IMR-90 (cell line): ENCODE results near the gene LAMC3. TPM values are rescaled to one million over a fixed set of nuclear protein-coding genes. Genes with fewer than 3 reads are reported as not detected.

Experiments used
- ATAC-seq: fragments of 200-7000 bp; cut with Tn5 transposase; 2 replicates; pipeline ENCODE4 v1.9.1; 2020; ENCODE audit warnings: low read depth, mild to moderate bottlenecking, moderate library complexity
- BruUV-seq: library from RNA; stranded (reverse); fragments of 400-500 nt; replicated peaks from 2 replicates; lab custom pipeline; 2021; lab: Mats Ljungman, UMichigan
- CTCF ChIA-PET: fragments of 300-600 bp; formaldehyde crosslinking; extraction: SDS; loops from one replicate; lab custom pipeline; 2021; ENCODE audit warnings: antibody characterized with exemption; lab: Yijun Ruan, JAX
- POLR2A ChIA-PET: fragments of 300-600 bp; sonication (Branson Sonifier 250); formaldehyde crosslinking; loops from one replicate; lab custom pipeline; 2022; ENCODE audit warnings: antibody characterized with exemption; ENCODE audit not compliant: unreplicated experiment; lab: Charles Lee
- DNase-seq: peaks from one replicate; pipeline ENCODE4 v3.0.0; 2013
- H2AFZ ChIP-seq: replicated peaks from 2 replicates; pipeline ENCODE3; 2013; ENCODE audit warnings: low read length, mild to moderate bottlenecking; ENCODE audit not compliant: poor library complexity
- H2AK5ac ChIP-seq: 2 replicates; pipeline ENCODE4 v1.6.1; 2013; ENCODE audit warnings: low read depth, low read length, inconsistent platforms
- H2AK9ac ChIP-seq: replicated peaks from 2 replicates; pipeline ENCODE3; 2013; ENCODE audit warnings: mild to moderate bottlenecking, low read depth, low read length, moderate library complexity; ENCODE audit not compliant: poor library complexity
- H2BK120ac ChIP-seq: 2 replicates; pipeline ENCODE4 v1.6.1; 2013; ENCODE audit warnings: low read depth, low read length, inconsistent platforms
- H2BK15ac ChIP-seq: 3 replicates; pipeline ENCODE4 v1.6.1; 2013; ENCODE audit warnings: low read depth, low read length, inconsistent platforms
- H2BK20ac ChIP-seq: 2 replicates; pipeline ENCODE4 v1.6.1; 2013; ENCODE audit warnings: low read depth, mild to moderate bottlenecking, inconsistent platforms, low read length, moderate library complexity
- H2BK5ac ChIP-seq: 2 replicates; pipeline ENCODE4 v1.6.1; 2013; ENCODE audit warnings: mild to moderate bottlenecking, low read depth, low read length, inconsistent platforms; ENCODE audit not compliant: poor library complexity, severe bottlenecking
- H3K14ac ChIP-seq: replicated peaks from 2 replicates; pipeline ENCODE4 v1.6.1; 2013; ENCODE audit warnings: low read depth, low read length, inconsistent platforms
- H3K18ac ChIP-seq: 2 replicates; pipeline ENCODE4 v1.6.1; 2013; ENCODE audit warnings: low read depth, low read length, control low read depth
- H3K23ac ChIP-seq: 2 replicates; pipeline ENCODE4 v1.6.1; 2013; ENCODE audit warnings: low read depth, low read length, inconsistent platforms
- H3K27ac ChIP-seq: 2 replicates; pipeline ENCODE4 v1.5.1; 2013; ENCODE audit warnings: mild to moderate bottlenecking, control low read depth, low read length; ENCODE audit not compliant: insufficient read depth
- H3K27me3 ChIP-seq: 2 replicates; pipeline ENCODE4 v1.6.1; 2013; ENCODE audit warnings: low read length; ENCODE audit not compliant: control insufficient read depth, insufficient read depth
- H3K36me3 ChIP-seq: 2 replicates; pipeline ENCODE4 v1.6.1; 2013; ENCODE audit warnings: low read length, mixed read lengths; ENCODE audit not compliant: control insufficient read depth, insufficient read depth
- H3K4ac ChIP-seq: 2 replicates; pipeline ENCODE4 v1.6.1; 2013; ENCODE audit warnings: low read depth, low read length, inconsistent platforms
- H3K4me1 ChIP-seq: 2 replicates; pipeline ENCODE4 v1.6.1; 2013; ENCODE audit warnings: low read length, mixed read lengths; ENCODE audit not compliant: control insufficient read depth, insufficient read depth
- H3K4me2 ChIP-seq: 2 replicates; pipeline ENCODE4 v1.6.1; 2013; ENCODE audit warnings: low read depth, mild to moderate bottlenecking, control low read depth, low read length, moderate library complexity
- H3K4me3 ChIP-seq: 2 replicates; pipeline ENCODE4 v1.5.1; 2013; ENCODE audit warnings: low read depth, mild to moderate bottlenecking, control low read depth, low read length, moderate library complexity; ENCODE audit not compliant: insufficient read depth
- H3K56ac ChIP-seq: 2 replicates; pipeline ENCODE4 v1.6.1; 2013; ENCODE audit warnings: low read length, inconsistent platforms; ENCODE audit not compliant: insufficient read depth; ENCODE audit errors: extremely low read depth
- H3K79me1 ChIP-seq, 2 experiments: 2 replicates each; pipeline ENCODE4 v1.6.1; 2013; ENCODE audit warnings: low read length in 2 of 2, inconsistent platforms in 1 of 2, low read depth in 1 of 2
- H3K9ac ChIP-seq: 2 replicates; pipeline ENCODE4 v1.6.1; 2013; ENCODE audit warnings: low read depth, low read length, control low read depth
- H3K9me1 ChIP-seq: 2 replicates; pipeline ENCODE4 v1.6.1; 2013; ENCODE audit warnings: low read length, inconsistent platforms; ENCODE audit not compliant: insufficient read depth
- H3K9me3 ChIP-seq: 2 replicates; pipeline ENCODE4 v1.6.1; 2013; ENCODE audit warnings: low read length; ENCODE audit not compliant: control insufficient read depth, insufficient read depth
- H4K20me1 ChIP-seq: 2 replicates; pipeline ENCODE4 v1.6.1; 2013; ENCODE audit warnings: low read length, inconsistent platforms; ENCODE audit not compliant: insufficient read depth
- H4K5ac ChIP-seq: 2 replicates; pipeline ENCODE4 v1.6.1; 2013; ENCODE audit warnings: mild to moderate bottlenecking, low read depth, low read length, control low read depth
- H4K8ac ChIP-seq, 2 experiments: 2 replicates each; pipeline ENCODE4 v1.6.1; 2013; ENCODE audit warnings: low read depth in 2 of 2, low read length in 2 of 2, control low read depth in 1 of 2, inconsistent platforms in 1 of 2
- H4K91ac ChIP-seq: 2 replicates; pipeline ENCODE4 v1.6.1; 2013; ENCODE audit warnings: low read depth, low read length, inconsistent platforms; ENCODE audit not compliant: insufficient read depth
- MXI1 ChIP-seq: IDR thresholded peaks from 2 replicates; pipeline ENCODE4 v1.6.1; 2012; ENCODE audit warnings: low read depth, mild to moderate bottlenecking, low read length, moderate library complexity, borderline replicate concordance
- POLR2A ChIP-seq: IDR thresholded peaks from 2 replicates; pipeline ENCODE4 v1.6.1; 2012; ENCODE audit warnings: mild to moderate bottlenecking, low read depth, low read length
- SMC3 ChIP-seq: fragments of 150-350 bp; IDR thresholded peaks from 2 replicates; pipeline ENCODE4 v1.6.1; 2016; ENCODE audit warnings: low read depth, mild to moderate bottlenecking, antibody characterized with exemption, low read length, moderate library complexity
- WGBS, 2 experiments: methylation state at CpG; one replicate each; pipeline versions ENCODE4 v1.1.5 to v1.1.7; 2013; ENCODE audit warnings: missing lambda C conversion rate in 2 of 2; ENCODE audit not compliant: insufficient read length in 1 of 2; ENCODE audit errors: extremely low coverage in 2 of 2; 5-methylcytosine and 5-hydroxymethylcytosine counted together
- dilution Hi-C: fragments of 300-500 bp; cut with HindIII; formaldehyde crosslinking; loops from one replicate; pipeline ENCODE4 v1.14.3; 2018; ENCODE audit warnings: low sequenced_read_pairs; ENCODE audit not compliant: unreplicated experiment
- in situ Hi-C: fragments of 300-500 bp; cut with MboI; formaldehyde crosslinking; loops from 3 replicates; pipeline ENCODE4 v1.14.3; 2019; ENCODE audit warnings: low sequenced_read_pairs, inconsistent platforms, mixed read lengths
- intact Hi-C: fragments of 100-400 bp; cut with micrococcal nuclease; formaldehyde crosslinking; loops from 2 replicates; pipeline ENCODE4 v1.10.0; 2022
- polyA plus RNA-seq, 3 experiments: library from polyadenylated mRNA; depleted of rRNA; stranded (reverse); fragments of >200 nt; gene quantifications; 2 replicates each; pipeline ENCODE4 v1.2.3, GENCODE V29; 2012; ENCODE audit warnings: low replicate concordance in 1 of 3
- total RNA-seq: library from RNA; depleted of rRNA; stranded (reverse); fragments of >200 nt; gene quantifications from 2 replicates; pipeline ENCODE4 v1.2.3, GENCODE V29; 2012
- TF ChIP-seq, protein P1 (sequence below): conservative IDR thresholded peaks from 2 replicates; pipeline ENCODE4 v1.5.1; 2012; ENCODE audit warnings: mild to moderate bottlenecking, low read depth, low read length, improper control_type of control experiment

The LAMC3 gene
- total and polyA plus RNA-seq, 2 of the 4 experiments (the other 2 are of a cell fraction): not detected

DNA sequence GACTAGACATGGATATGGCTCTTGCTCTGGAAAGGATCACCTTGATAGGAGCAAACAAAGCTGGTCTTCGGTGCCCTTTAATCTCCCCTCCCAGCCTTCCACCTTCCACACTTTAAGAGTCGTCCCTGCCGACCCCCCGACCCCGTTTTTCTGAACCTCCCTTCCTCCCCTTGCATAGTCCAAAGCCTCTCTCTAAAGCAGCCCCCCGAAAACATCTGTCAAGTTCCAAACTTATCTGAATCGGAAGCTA is 116.0 kb downstream of the LAMC3 start:
- TF ChIP-seq SMC3 (no peak), POLR2A (no peak), MXI1 (no peak)
- TF ChIP-seq, protein P1, sequence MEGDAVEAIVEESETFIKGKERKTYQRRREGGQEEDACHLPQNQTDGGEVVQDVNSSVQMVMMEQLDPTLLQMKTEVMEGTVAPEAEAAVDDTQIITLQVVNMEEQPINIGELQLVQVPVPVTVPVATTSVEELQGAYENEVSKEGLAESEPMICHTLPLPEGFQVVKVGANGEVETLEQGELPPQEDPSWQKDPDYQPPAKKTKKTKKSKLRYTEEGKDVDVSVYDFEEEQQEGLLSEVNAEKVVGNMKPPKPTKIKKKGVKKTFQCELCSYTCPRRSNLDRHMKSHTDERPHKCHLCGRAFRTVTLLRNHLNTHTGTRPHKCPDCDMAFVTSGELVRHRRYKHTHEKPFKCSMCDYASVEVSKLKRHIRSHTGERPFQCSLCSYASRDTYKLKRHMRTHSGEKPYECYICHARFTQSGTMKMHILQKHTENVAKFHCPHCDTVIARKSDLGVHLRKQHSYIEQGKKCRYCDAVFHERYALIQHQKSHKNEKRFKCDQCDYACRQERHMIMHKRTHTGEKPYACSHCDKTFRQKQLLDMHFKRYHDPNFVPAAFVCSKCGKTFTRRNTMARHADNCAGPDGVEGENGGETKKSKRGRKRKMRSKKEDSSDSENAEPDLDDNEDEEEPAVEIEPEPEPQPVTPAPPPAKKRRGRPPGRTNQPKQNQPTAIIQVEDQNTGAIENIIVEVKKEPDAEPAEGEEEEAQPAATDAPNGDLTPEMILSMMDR: no peak
- Histone ChIP-seq H3K9ac (peak overlapping the region; percentile 81), H2AK9ac (peak overlapping the region; percentile 94), H4K8ac (peak overlapping the region; percentile 59 to 95), H3K27me3 (peaks cover 2% of the 10 kb centered on the region; the same call in 1 of the 2 replicates), H2BK5ac (peak overlapping the region; percentile 53), H2BK20ac (no peak overlapping the region), H2BK15ac (no peak overlapping the region), H3K9me1 (no peaks in the 10 kb centered on the region), H3K4me2 (peak overlapping the region; percentile 72), H3K23ac (peak overlapping the region; percentile 85; the same call in 1 of the 2 replicates), H3K4me1 (no peaks in the 10 kb centered on the region), H2BK120ac (no peak overlapping the region), H3K56ac (peak overlapping the region; percentile 90), H3K14ac (peak overlapping the region; percentile 95), H2AFZ (peak overlapping the region; percentile 93), H4K20me1 (no peaks in the 10 kb centered on the region), H3K27ac (peak overlapping the region; percentile 43), H4K91ac (peak overlapping the region; percentile 83), H4K5ac (peak overlapping the region; percentile 86), H3K36me3 (peaks cover 7% of the 10 kb centered on the region; the same call in 1 of the 2 replicates), H3K79me1 (peaks cover 6 to 35% of the 10 kb centered on the region in 2 experiments), H3K4me3 (peak overlapping the region; percentile 85), H3K4ac (peak overlapping the region; percentile 86), H3K18ac (no peak overlapping the region; the same call in 1 of the 2 replicates), H3K9me3 (no peaks in the 10 kb centered on the region), H2AK5ac (peak overlapping the region; percentile 3)
- WGBS, 2 experiments: 0% methylated on average over 1 of the region's 7 CpGs; no CpG with 5 or more reads in 1 of the 2 experiments
- ATAC-seq (peak; percentile 10), DNase-seq (no peak)
- ChIA-PET POLR2A (interaction anchor here (0.9 kb wide), 1 partner anchor 15 kb away, joined by 3 read pairs; no protein-coding TSS in a partner anchor), CTCF (interaction anchor here (1.4 kb wide), 1 partner anchor 212 kb away, joined by 3 read pairs; no protein-coding TSS in a partner anchor)
- BruUV-seq: no TSS peak
- dilution Hi-C loops: no loop called here
- intact Hi-C loops: loop anchor here (2.0 to 5.0 kb wide), 2 partner anchors 42 to 66 kb away; no protein-coding TSS in a partner anchor
- in situ Hi-C loops: loop anchor here (25.0 kb wide), 1 partner anchor 1212 kb away; no protein-coding TSS in a partner anchor
